MM.1S (cell line): ENCODE data around the gene CTNNA3.

ENCODE experiments used
- CTCF ChIP-seq: fragments of 300-600 bp; sonication (generic); IDR thresholded peaks from 2 replicates; pipeline ENCODE4 v1.5.1; 2016; ENCODE audit warnings: antibody characterized with exemption, low read length, mixed read lengths
- EZH2 ChIP-seq: fragments of 300-600 bp; sonication (generic); optimal IDR thresholded peaks from 2 replicates; pipeline ENCODE3; 2017; ENCODE audit warnings: low read depth, mild to moderate bottlenecking, antibody characterized with exemption, low read length, mixed read lengths

DNA sequence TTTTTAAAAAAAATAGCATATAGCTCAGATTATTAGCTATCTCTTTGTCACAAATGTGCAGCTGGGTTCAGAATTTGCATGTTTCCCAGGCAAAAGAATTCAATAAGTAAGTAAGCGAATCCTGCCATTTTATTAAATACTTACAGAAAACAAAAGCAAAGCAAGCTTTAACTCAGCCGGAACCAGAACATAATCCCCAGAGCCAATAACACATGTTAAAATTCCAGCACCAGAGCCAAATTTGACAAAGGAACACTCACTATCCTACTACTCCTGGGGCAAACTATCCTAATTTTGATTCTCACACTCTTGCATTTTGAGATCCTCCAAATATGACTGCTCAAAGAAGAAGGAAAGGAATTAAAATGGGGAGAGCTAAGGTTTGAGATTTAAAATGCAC lies 737.5 kb downstream of the CTNNA3 start:
- TF ChIP-seq CTCF (no peak), EZH2 (no peak)
